GM18861 (cell line): Measurements from ENCODE around the gene HPSE2.
"Not testable (repeated sequence)": the region's sequence is repeated elsewhere in the genome, so short reads cannot be mapped to it uniquely, and the experiment has no call there.

Experiments
- ATAC-seq: cut with Tn5 transposase; IDR thresholded peaks from one replicate; pipeline ENCODE4 v1.9.1; 2021; ENCODE audit not compliant: unreplicated experiment

The HPSE2 gene

DNA sequence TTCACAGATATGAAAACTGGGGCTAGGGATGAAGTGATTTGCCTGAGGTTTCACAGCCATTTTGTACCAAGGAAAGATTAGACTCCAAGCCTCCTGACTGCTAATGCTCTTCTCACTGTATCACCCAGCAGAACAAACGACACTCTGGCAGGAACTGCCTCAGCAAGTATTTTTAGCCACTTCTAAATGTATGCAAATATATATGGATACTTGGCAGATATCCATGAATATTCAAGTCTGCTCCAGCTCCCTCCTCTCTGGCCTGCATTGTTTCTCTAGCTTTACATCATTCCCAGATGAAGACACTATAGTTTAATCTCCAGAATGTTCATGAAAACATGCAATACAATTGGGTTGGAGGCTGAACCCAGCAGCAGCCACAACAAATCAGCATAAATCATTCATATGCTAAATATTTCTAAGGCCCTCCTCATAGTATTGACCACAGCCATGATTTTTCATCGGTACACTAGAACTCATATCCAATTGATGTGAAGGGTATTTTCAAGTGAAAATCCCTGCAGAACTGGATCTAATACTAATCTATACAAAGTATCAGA is 65.5 kb downstream of the HPSE2 start:
- ATAC-seq: no peak

DNA sequence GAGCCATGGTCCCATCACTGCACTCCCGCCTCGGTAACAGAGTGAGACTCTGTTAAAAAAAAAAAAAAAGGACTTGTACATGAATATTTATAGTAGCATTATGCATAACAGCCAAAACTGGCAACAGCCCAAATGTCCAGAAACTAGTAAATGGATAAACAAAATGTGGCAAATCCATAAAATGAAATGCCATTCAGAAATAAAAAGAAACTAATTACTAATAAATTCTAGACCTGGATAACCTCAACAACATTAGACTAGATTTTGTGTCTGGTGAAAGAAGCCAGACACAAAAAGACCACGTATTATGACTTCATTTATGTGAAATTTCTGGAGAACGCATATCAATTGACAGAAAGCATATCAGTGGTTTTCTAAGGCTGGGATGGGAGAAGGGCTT is 74.5 kb downstream of the HPSE2 start:
- ATAC-seq: no peak

DNA sequence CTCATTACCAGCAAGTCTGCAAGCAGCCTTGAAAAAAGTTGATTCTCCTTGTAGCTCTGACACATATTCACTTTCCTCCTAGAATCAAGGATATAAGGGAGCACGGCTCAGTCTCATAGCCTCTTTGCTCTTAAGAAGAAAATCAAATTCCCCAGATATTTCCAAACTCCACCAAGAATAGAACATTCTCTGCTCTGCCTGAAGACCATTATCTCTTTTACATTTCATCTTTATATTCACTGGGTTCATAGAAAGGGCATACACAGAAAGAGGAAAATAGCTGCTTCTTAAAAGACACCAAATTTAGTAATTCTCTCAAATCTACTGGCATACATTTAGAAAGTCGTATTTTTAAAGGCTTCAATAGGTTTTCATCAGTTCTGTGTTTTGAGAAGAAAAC is 92.0 kb downstream of the HPSE2 start:
- ATAC-seq: no peak

DNA sequence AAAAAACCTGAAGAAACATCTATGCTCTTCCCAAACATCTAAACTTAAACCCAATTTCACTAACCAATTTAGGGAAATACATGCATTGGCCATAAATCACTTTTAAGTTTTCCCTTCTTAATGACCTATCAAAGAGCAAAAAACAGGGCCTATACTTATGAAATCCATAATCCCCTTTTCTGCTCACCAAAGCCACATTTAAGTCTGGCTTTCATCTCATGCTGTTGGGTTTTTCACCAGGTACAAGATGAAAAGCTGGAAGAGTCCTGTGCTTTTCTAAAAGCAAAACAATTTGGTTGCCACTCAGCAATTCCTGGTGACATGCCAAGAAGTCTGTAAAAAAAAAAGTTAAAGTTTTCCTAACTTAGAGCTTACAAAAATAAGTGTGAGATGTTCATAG is 92.6 kb downstream of the HPSE2 start:
- ATAC-seq: no peak

DNA sequence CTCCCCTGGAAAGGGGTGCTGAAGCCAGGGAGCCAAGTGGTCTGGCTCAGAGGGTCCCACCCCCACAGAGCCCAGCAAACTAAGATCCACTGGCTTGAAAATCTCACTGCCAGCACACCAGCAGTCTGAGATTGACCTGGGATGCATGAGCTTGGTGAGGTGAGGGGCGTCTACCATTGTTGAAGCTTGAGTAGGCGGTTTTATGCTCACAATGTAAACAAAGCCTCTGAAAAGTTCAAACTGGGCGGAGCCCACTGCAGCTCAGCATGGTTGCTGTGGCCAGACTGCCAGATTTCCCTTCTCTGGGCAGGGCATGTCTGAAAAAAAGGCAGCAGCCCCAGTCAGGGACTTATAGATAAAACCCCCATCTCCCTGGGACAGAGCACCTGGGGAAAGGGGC is 102.8 kb downstream of the HPSE2 start:
- ATAC-seq: not testable (repeated sequence)

DNA sequence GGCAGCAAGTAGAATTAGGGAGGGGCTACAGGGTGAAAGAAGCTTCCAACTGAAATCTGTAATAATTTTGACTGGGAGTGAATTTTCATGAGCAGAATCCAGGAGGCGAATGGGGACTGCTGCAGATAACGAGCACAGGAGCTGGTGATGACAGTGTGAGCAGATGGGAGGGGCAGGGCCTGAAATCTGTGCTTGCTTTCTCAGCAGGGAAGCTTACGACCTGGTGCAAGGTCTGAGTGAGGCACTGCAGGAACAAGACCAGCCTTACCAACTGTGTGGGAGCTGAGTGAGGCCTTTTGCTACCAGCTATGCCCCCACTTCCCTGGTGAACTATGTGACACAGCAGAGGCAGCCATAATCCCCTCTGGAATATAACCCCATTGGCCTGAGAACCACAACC is 109.8 kb downstream of the HPSE2 start:
- ATAC-seq: no peak

DNA sequence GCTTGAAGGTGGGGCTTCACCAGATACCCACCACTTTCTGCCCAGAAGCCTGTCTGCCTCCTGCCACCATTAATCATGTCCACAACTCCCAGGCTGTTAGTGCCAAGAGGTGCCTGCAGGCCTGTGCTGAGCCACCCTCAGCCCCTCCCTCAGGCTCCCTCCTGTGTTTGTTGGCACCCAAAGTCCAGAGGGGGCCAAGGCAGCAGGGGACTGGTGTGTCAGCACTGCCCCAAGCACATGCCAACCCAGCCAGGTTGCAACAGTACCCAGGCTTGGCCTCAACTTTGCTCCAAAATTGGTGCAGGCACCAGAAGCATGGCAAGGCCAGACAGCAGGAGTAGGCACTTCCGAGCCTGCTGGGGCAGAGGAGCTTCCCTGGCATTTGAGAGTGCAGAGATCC is 111.3 kb downstream of the HPSE2 start:
- ATAC-seq: no peak

DNA sequence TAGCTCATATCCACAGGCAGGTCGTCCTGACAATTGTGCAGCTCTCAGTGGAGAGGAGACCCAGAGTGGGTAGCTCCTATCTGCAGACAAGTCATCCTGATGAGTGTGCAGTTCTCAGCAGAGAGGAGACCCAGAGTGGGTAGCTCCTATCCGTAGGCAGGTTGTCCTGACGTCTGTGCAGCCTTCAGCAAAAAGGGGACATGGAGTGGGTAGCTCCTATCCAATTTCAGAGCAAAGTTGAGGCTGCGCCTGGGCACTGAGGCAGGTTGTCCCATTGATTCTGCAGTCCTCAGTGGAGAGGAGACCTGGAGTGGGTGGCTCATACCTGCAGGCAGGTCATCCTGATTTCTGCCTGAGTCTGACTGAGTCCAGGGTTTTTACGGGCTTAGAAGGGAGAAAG is 111.8 kb downstream of the HPSE2 start:
- no peak for ATAC-seq

DNA sequence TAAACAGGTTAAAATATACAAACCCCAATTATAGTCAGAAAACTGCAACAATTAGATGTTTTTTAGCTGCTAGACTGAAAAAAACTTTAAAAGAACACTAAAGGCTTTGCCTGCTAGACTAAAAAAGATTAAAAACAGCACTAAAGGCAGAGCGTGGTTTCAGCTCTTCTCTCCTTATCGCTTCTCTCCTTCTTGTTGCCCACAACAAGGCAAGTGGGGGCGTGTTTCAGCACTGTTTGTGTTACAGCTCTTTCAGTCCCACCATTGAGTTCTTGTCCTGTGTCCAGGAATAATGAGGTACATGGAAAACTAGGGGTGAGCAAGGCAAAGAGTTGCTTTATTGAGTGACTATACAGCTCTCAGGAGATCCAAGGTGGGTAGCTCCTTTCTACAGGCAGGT is 112.3 kb downstream of the HPSE2 start:
- ATAC-seq: no peak

DNA sequence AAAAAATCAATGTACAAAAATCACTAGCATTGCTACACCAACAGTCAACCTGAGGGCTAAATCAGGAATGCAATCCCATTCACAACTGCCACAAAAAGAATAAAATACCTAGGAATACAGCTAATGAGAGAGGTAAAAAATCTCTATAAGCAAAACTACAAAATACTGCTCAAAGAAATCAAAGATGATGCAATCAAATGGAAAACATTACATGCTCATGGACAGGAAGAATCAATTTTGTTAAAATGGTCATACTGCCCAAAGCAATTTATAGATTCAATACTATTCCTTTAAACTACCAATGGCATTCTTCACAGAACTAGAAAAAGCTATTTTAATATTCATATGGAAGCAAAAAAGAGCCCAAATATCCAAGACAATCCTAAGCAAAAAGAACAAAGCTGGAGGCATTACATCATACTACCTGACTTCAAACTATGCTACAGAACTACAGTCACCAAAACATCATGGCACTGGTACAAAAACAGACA is 116.3 kb downstream of the HPSE2 start:
- no peak for ATAC-seq

DNA sequence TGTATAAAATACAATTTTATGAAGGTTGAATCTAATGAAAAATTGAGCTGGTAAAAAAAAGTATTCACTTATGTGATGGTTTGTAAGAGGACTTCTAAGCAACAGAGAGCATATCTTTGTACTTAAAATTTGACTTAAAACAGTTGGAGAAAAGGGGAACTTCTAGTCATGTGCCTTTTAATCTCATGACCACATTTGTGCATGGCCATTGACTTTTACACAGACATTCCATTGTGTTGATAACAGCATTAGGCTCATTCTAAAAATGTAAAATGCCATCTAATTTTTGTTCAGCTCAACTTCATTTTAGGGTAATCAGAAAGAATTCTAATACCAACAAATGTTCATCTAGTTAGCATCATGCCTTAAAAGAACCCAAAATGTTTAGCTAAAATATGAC is 119.9 kb downstream of the HPSE2 start:
- no peak for ATAC-seq

DNA sequence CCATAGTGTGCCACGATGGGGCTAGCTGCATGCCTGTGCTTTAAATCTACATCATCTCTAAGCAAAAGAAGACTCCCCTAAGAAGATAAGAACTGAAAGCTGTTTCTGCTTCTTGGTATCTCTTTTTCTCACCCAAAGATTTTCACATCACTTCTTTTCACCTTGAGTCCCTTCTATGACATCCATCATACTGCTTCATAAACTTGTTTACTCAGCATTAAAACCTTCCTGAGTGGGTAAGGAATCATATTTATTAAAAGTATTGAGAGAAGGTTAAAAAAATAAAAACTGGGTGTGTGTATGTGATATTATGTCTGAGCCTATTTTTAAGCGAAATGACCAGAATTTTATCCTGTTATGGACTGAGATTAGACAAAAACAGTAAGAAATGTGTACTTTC is 150.3 kb downstream of the HPSE2 start:
- no peak for ATAC-seq

DNA sequence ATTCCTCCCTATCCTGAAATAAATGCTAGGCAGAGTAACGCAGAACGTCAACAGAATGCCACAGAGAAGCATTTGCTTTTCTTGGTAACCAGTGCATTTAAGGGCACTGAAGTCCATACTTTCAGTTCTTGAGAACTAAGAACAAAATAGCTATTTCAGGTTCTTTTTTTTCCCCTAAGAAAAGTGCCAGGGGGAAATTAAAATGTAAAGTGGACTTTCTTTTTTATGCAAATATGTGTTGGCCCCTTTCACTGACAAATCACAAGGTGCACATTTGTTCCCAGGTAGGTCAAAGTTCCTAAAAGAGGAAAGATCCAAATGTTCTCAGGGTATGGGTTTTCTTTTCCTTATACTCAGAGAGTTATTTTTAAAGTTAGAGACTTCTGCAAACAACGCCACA is 151.5 kb downstream of the HPSE2 start:
- ATAC-seq: no peak

DNA sequence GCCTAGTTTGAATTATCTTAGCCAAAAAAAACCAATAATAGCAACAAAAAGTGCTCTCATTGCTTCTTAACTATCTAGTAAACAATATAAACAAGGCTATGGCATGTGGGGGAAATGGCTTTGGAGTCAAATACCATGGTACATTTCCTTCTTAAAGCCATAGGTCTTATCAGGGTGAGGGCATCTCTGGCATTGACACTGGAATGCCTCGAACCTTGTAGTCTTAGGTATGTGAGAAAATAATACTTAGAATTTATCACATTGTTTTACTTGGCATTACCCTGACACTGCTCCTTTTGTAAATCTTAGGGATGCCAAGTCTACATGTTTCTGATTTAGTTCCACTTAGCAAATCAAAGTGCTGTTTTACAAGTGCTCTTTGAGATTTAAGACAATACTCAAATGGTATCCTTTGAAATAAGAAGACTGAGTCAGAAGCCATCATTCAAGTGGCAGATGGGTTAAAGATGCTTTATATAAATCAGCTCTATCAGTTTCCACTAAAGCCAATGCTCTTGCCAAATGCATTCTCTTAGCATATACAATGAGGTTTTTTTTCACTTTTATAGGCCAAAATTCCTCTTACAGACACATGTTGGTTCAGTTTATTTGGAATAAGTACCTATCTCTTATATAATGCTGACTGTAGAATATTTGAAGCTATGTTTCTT is 155.2 kb downstream of the HPSE2 start:
- ATAC-seq: no peak

DNA sequence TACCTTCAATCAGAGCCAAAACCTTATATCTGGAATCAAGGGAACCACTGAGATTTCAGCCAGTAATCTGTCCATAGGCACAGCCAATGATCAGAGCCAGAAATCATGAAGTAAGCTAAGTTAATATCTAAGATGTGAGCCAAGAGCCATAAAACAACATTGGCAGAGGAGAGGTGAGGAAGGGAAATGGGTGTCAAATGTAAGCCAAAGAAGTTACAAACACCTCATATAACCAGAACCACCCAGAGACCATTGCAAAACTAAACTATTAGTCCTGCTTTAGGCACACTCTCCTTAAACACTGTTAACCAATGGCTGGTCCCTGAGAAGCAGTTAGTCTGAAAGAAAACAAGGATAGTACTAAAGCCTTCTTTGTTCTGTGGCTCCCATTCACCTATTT is 173.1 kb downstream of the HPSE2 start:
- ATAC-seq: no peak

DNA sequence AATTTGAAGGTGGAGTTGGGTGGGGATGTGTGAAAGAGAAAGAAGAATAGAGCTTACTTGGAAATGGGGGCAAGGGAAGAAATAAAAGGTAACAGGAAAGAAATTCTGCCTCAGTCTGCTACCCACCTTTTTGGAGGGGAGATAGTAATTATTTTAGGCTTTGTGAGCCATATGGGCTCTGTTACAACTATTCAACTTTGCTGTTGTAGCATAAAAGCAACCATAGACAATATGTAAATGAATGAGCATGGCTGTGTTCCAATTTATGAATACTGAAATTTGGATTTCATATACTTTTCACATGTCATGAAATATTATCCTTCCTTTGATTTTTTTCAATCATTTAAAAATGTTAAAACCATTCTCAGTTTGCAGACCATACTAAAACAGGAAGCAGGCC is 176.9 kb downstream of the HPSE2 start:
- no peak for ATAC-seq

DNA sequence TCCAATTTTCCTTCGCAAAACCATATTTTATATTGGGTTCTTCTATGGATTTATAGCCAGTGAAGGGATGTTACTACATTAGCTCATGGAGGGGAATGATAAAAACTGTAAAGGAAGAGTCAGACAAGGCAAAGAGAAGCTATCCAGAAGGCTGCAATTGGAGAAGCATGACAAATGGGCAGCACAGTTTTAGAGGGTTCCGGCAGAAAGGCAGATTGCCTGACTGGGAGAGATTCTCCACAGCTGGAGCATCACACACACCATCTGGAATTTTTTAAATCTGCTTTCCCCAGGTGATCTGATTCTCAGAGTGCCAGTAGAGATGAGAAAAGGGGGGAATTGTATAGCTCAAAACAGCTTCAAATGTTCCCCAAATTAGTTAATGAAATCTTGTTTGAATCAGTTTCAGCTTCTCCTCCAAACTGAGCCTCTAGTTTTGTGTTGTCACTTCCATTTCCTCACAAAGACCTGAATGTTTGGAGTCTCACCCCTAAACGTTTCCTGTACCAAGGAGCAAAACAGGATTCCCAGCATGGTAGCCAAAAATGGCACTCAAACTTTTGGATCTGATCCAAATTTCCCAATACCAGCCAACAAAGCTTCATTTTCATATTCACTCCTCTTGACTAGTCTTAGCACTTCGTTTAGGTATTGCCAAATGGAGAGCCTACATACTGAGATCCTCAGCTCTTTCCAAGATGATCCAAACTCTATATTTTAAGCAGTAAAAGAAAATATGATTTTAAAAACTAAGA is 177.5 kb downstream of the HPSE2 start:
- ATAC-seq: no peak

DNA sequence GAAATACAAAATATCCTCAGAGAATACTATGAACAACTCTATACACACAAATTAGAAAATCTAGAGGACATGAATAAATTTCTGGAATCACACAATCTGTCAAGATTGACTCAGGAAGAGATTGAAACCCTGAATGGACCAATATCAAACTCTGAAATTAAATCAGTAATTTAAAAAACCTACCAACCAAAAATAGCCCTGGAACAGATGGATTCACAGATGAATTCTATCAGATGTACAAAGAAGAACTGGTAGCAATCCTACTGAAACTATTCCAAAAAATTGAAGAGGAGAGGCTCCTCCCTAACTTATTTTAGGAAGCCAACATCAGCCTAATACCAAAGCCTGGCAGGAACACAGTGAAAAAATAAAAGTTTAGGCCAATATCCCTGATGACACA is 190.0 kb downstream of the HPSE2 start:
- ATAC-seq: no peak

DNA sequence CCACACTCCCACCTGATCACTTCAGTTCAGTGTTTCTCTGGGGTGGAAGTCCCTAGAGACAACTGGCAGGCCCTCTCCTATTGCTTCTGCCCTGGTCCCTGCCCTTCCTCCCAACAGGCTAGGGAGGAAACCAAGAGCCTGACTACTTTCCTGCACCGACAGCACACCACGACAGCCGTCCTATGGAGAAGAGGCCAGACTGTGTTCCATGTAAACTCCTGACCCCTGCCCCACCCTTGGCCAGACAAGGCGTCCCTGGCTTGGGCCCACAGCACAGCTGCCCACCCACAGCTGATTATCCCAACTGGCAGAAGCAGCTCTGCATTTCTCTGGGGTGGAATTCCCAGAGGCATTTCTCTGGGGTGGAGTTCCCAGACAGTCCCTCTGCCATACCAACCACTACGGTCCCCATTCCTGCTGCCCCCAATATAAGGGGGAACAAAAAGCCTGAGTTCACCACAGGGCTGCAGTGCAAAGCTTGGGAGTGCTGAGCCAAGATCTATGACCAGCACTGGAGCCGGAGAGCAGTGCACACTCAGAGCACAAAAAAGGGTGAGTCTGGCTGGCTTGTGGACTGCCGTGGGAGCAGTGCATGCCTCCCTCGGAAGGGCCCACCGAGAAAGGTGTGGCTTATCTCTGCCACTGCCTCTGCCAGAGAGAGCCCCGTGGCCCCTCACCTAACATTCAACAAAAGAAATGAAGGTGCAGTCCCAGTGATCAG is 193.4 kb downstream of the HPSE2 start:
- ATAC-seq: no peak

DNA sequence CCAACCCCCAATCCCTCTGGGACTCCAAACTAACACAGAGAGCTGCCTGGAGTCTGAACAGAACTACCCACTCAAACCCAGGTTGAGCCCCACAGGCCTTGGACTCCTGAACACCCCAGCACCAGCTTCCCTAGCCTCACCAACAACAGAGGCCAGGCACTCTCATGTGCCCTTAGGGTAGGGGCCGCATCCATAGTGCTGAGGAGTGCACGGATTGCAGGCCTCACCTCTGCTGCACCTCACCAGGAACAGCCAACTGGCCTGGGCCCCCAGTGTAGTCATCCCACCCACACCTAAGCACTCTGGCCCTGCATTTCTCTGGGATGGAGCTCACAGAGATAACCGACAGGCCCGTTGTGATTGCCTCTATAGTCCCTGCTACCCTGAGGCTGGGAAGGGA is 194.2 kb downstream of the HPSE2 start:
- ATAC-seq: no peak

DNA sequence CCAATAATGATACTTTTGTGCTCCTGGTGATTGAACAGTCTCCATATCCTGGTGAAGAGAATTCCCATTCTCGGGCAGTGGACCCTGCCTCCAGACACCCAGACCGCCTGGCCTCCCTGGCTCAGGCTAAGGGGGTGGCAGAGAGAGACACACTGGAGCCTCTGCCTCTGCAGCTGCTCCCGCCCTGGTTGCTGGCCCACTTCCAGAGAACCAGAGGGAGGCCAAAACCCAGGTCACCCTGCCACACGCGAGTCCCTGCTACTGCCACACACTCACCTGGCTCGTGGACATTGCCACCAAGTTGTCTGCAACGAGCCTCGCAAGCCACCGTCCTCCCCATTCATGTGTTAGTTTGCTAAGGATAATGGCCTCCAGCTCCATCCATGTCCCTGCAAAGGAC is 221.8 kb downstream of the HPSE2 start:
- ATAC-seq: no peak

DNA sequence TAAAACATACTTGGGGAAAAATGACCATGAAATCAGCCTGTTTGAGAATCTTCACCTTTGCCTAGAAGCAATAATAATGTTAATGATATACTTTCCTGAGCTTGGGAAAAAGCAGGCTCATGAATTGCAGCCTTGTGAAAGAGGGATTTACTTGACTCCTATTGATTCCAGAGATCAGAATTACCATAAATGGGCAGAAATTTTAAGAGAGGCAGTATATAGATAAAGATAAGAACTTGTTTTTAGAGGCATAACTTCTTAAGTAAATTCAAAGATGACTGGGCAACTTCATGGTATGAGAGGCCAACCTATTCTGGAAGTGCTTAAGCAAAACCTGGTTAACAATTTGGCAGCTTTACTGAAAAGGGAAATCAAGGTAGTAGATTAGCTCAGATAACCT is 225.4 kb downstream of the HPSE2 start:
- no peak for ATAC-seq
